Measurements from ENCODE around the gene STYXL2. TPM values are rescaled to one million over a fixed set of nuclear protein-coding genes. Genes with fewer than 3 reads are reported as not detected.

Gene STYXL2
- total RNA-seq, 6 experiments from 2014 or later, result not detected

GRCh38 chr1:167127236-167127635 is 33.4 kb downstream of the STYXL2 start:
- Mint-ChIP-seq H3K9me3 (no peaks in the 10 kb centered on the region), H3K36me3 (ENCODE audit: low read depth) (no peaks in the 10 kb centered on the region), H3K4me1 (ENCODE audit: low read depth) (no peaks in the 10 kb centered on the region), H3K4me3 (no peak overlapping the region), H3K27me3 (ENCODE audit: insufficient read depth) (peaks cover 19% of the 10 kb centered on the region), H3K27ac (no peak overlapping the region)
- DNase-seq, result no peak
- TF ChIP-seq, protein P1, sequence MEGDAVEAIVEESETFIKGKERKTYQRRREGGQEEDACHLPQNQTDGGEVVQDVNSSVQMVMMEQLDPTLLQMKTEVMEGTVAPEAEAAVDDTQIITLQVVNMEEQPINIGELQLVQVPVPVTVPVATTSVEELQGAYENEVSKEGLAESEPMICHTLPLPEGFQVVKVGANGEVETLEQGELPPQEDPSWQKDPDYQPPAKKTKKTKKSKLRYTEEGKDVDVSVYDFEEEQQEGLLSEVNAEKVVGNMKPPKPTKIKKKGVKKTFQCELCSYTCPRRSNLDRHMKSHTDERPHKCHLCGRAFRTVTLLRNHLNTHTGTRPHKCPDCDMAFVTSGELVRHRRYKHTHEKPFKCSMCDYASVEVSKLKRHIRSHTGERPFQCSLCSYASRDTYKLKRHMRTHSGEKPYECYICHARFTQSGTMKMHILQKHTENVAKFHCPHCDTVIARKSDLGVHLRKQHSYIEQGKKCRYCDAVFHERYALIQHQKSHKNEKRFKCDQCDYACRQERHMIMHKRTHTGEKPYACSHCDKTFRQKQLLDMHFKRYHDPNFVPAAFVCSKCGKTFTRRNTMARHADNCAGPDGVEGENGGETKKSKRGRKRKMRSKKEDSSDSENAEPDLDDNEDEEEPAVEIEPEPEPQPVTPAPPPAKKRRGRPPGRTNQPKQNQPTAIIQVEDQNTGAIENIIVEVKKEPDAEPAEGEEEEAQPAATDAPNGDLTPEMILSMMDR (IDR thresholded peaks at IDR 0.05), result no peak

DNA sequence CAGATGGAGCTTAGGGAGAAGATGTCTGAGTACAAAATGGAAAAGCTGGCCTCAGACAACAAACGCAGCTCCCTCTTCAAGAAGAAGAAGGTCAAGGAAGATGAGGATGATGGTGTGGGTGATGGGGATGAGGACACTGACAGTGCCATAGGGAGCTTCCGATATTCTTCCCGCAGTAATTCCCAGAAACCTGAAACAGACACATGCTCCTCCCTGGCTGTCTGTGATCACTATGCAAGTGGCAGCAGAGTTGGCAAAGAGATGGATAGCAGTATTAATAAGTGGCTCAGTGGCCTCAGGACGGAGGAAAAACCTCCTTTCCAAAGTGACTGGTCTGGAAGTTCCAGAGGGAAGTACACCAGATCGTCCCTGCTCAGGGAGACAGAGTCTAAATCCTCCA is 33.8 kb downstream of the STYXL2 start:
- Mint-ChIP-seq H3K36me3 (ENCODE audit: low read depth) (no peaks in the 10 kb centered on the region), H3K9me3 (no peaks in the 10 kb centered on the region), H3K27ac (no peak overlapping the region), H3K4me1 (ENCODE audit: low read depth) (no peaks in the 10 kb centered on the region), H3K4me3 (no peak overlapping the region), H3K27me3 (ENCODE audit: insufficient read depth) (peaks cover 23% of the 10 kb centered on the region)
- no peak for DNase-seq
- TF ChIP-seq, protein P1 (IDR thresholded peaks at IDR 0.05), result no peak

DNA sequence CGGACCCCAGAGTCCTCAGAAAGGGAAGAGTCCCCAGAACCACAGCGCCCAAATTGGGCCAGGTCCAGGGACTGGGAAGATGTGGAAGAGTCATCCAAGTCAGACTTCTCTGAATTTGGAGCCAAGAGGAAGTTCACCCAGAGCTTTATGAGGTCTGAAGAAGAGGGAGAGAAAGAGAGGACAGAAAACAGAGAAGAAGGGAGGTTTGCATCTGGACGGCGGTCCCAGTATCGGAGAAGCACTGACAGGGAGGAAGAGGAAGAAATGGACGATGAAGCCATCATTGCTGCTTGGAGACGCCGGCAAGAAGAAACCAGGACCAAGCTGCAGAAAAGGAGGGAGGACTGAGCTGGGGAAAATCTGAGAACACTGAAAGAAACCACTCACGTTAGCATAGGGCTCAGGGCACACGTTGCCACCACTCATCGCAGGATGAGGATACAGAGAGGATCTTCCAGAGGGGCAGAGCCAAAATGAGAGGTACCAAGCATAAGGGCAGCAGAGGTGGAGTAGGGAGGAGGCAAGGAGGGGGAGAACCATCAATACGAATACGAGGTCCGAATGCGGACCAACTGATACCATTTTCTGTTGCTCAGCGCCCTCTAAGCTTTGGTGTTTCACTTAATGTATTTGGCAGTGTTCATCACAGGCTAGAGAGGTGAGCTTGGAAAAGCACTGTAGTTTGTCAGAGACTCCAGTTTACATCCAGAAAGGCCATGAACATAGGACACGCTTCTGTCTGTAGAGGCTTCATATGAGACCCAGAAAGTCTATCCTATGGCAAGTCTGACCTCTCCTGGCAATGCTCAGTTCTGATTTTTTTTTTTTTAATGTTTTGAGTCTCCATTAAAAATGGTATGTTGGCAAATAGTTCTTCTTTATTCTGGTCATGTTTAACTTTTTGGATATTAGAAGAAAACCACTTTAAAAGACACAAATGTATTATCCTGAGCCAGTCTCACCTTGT is 34.7 kb downstream of the STYXL2 start:
- peaks cover 23% of the 10 kb centered on the region for H3K27me3 Mint-ChIP-seq (ENCODE audit: insufficient read depth)
- H3K4me1 Mint-ChIP-seq (ENCODE audit: low read depth), result no peaks in the 10 kb centered on the region
- H3K4me3 Mint-ChIP-seq, result no peak overlapping the region
- DNase-seq, result no peak
- H3K36me3 Mint-ChIP-seq (ENCODE audit: low read depth), result no peaks in the 10 kb centered on the region
- no peaks in the 10 kb centered on the region for H3K9me3 Mint-ChIP-seq
- H3K27ac Mint-ChIP-seq, result no peak overlapping the region
- TF ChIP-seq, protein P1 (IDR thresholded peaks at IDR 0.05), result no peak

DNA sequence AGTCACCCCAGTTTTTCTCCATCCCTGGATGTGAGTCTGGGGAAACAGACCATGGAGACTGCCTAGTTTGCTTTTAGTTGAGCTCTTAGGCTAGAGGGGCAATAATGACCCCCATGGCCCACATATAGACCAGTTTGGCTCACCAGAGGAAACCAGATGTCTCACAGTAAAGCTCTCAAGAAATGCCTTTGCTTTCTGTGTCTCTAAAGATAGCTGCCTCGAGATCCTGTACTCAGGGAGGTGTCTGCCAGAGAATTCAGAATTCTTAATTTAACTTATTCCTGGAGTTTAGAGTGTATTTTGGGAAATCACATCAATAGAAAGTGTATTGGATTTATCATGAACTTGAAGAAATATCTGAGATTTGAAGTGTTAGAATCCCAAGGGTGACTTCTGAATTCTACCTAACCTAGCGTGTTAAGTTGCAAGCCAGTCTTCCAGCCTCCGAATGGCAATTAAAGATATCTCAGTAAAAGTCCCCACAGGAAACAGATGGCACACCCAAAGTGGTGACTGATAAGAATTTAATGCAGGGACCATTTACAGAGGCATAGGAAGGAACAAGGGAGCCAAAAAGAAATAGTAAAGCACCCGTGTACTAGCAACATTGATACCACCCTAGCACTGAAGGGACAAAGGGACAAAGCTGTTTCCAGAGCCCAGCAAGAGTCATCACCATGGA is 37.1 kb downstream of the STYXL2 start:
- Mint-ChIP-seq H3K9me3 (no peaks in the 10 kb centered on the region), H3K4me3 (no peak overlapping the region), H3K36me3 (ENCODE audit: low read depth) (no peaks in the 10 kb centered on the region), H3K4me1 (ENCODE audit: low read depth) (peaks cover 4% of the 10 kb centered on the region), H3K27ac (no peak overlapping the region), H3K27me3 (ENCODE audit: insufficient read depth) (peaks cover 20% of the 10 kb centered on the region)
- DNase-seq, result no peak
- TF ChIP-seq, protein P1 (IDR thresholded peaks at IDR 0.05), result no peak

DNA sequence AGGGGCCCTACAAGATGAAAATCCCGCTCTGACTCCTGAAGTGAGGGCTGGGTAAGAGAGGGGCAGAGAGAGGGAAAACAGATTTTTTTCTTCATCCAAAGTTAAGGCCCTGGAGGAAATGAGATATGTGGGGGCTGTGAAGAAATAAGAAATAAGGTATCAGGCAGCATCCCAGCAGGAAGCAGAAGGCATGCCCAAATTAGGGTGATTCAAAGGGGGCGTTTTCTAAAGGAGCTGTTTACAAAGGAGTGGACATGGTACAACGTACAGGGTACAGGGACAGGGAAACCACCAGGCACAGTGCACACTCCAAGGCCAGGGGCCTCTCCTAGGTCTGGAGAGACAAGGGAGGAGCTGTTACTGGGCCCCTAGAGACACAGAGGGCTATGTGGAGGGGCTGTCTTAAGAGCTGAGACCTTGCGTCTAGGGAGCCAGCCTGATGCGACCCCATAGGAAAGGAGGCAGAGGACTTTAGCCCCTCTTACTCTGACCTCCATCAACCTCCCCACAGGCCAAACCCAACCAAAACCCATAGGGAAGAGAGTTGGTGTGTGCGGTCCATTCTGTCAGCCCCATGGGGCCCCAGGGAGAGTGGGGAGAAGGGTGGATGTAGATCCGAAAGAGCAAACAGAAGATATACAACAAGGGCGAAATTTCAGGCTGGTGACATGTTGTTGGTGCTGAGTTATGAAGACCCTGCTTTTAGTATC is 38.6 kb downstream of the STYXL2 start:
- no peak for DNase-seq
- peaks cover 16% of the 10 kb centered on the region for H3K27me3 Mint-ChIP-seq (ENCODE audit: insufficient read depth)
- no peak overlapping the region for H3K27ac Mint-ChIP-seq
- no peaks in the 10 kb centered on the region for H3K9me3 Mint-ChIP-seq
- H3K4me3 Mint-ChIP-seq, result no peak overlapping the region
- TF ChIP-seq, protein P1 (IDR thresholded peaks at IDR 0.05), result no peak
- peaks cover 11% of the 10 kb centered on the region for H3K4me1 Mint-ChIP-seq (ENCODE audit: low read depth)
- no peaks in the 10 kb centered on the region for H3K36me3 Mint-ChIP-seq (ENCODE audit: low read depth)

All from HFFc6 (cell line).